Cardiac muscle cell (in vitro differentiated cells and primary cell): ENCODE results near the gene SPRYD3. TPM values are rescaled to one million over a fixed set of nuclear protein-coding genes. Genes with fewer than 3 reads are reported as not detected.

Experiments used
- DNase-seq, 2 donors: peaks; one replicate each; pipeline versions ENCODE4 v3.0.0 to v3.0.0-alpha.2; 2010 to 2017; ENCODE audit warnings: low read depth in 1 of 2, low spot score in 1 of 2
- H3K27ac ChIP-seq: fragments of 200-600 bp; sonication (generic); 2 replicates; pipeline ENCODE4 v1.5.1; 2016
- H3K27me3 ChIP-seq: fragments of 200-600 bp; sonication (generic); 2 replicates; pipeline ENCODE4 v1.6.0; 2016; ENCODE audit warnings: control low read depth
- H3K36me3 ChIP-seq: fragments of 200-600 bp; sonication (generic); 2 replicates; pipeline ENCODE4 v1.5.1; 2016; ENCODE audit warnings: control low read depth
- H3K4me1 ChIP-seq: fragments of 200-600 bp; sonication (generic); 2 replicates; pipeline ENCODE4 v1.8.1; 2017; ENCODE audit warnings: low read depth, mild to moderate bottlenecking, mixed run types
- H3K4me3 ChIP-seq: fragments of 200-600 bp; sonication (generic); 2 replicates; pipeline ENCODE4 v1.5.1; 2016; ENCODE audit warnings: mild to moderate bottlenecking
- H3K9me3 ChIP-seq: fragments of 200-600 bp; sonication (generic); 2 replicates; pipeline ENCODE4 v1.5.1; 2017; ENCODE audit warnings: low read depth, mild to moderate bottlenecking, control low read depth
- polyA plus RNA-seq: library from polyadenylated mRNA; unstranded; fragments of >200 nt; fragmentation: Nextera tagmentation; extraction: Ambion mirVana; gene quantifications from 2 replicates; pipeline ENCODE4 v1.2.1, GENCODE V29; 2016
- total RNA-seq: library from RNA; depleted of rRNA; stranded (reverse); fragments of >200 nt; gene quantifications from 2 replicates; pipeline ENCODE4 v1.2.3, GENCODE V29; 2016
- TF ChIP-seq, protein P1 (sequence below): IDR thresholded peaks from 2 replicates; pipeline ENCODE4 v1.5.1; 2012; ENCODE audit warnings: low read depth, mild to moderate bottlenecking, low read length

Gene SPRYD3
- total and polyA plus RNA-seq, 2 experiments from 2014 or later: 14.8 to 17.6 TPM

GRCh38 chr12:53064613-53065436, 14.4 kb downstream of the SPRYD3 start:
- Histone ChIP-seq H3K4me1 (peaks cover 18% of the 10 kb centered on the region), H3K27ac (no peak overlapping the region), H3K36me3 (no peaks in the 10 kb centered on the region), H3K9me3 (no peaks in the 10 kb centered on the region), H3K27me3 (no peaks in the 10 kb centered on the region), H3K4me3 (no peak overlapping the region)
- DNase-seq: peak in 1 of 2 donors; percentile 16
- TF ChIP-seq, protein P1, sequence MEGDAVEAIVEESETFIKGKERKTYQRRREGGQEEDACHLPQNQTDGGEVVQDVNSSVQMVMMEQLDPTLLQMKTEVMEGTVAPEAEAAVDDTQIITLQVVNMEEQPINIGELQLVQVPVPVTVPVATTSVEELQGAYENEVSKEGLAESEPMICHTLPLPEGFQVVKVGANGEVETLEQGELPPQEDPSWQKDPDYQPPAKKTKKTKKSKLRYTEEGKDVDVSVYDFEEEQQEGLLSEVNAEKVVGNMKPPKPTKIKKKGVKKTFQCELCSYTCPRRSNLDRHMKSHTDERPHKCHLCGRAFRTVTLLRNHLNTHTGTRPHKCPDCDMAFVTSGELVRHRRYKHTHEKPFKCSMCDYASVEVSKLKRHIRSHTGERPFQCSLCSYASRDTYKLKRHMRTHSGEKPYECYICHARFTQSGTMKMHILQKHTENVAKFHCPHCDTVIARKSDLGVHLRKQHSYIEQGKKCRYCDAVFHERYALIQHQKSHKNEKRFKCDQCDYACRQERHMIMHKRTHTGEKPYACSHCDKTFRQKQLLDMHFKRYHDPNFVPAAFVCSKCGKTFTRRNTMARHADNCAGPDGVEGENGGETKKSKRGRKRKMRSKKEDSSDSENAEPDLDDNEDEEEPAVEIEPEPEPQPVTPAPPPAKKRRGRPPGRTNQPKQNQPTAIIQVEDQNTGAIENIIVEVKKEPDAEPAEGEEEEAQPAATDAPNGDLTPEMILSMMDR: no peak

GRCh38 chr12:53063708-53064612, 15.2 kb downstream of the SPRYD3 start:
- H3K4me3 ChIP-seq: no peak overlapping the region
- DNase-seq: peak in 1 of 2 donors; percentile 79
- no peaks in the 10 kb centered on the region for H3K9me3 ChIP-seq
- H3K27me3 ChIP-seq: no peaks in the 10 kb centered on the region
- peaks cover 13% of the 10 kb centered on the region for H3K4me1 ChIP-seq
- no peak overlapping the region for H3K27ac ChIP-seq
- TF ChIP-seq, protein P1: no peak
- no peaks in the 10 kb centered on the region for H3K36me3 ChIP-seq

DNA sequence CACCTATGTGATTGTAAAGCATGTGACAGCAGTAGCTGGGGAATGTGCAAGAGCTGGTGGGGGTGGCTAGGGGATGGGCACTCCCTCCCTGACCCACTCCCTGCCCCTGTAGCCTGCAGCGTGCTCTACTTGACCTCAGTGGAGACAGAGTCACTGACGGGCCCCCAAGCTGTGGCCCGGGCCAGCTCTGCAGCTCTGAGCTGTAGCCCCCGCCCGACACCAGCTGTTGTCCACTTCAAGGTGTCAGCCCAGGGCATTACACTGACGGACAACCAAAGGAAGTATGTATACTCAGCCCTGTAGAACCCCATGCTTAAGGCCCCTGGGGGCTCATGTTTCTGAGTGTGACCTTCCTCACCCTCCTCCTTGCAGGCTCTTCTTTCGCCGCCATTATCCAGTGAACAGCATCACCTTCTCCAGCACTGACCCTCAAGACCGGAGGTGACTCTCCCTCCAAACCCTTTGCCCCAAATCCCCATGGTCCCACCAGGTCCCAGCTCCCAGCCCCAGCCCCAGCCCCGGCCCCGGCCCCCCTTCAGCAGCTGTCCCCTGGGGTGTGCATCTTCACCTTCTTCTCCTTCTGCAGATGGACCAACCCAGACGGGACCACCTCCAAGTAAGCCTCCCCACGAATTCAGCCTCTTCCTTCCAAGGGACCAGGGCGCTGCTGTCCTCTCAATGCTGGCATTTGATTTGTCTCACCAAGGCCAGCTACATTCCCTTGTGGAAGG, 16.0 kb downstream of the SPRYD3 start:
- DNase-seq: peak in 1 of 2 donors; percentile 3
- Histone ChIP-seq H3K36me3 (no peaks in the 10 kb centered on the region), H3K9me3 (no peaks in the 10 kb centered on the region), H3K27ac (peak overlapping the region; percentile 43), H3K4me3 (no peak overlapping the region), H3K4me1 (peaks cover 13% of the 10 kb centered on the region), H3K27me3 (no peaks in the 10 kb centered on the region)
- TF ChIP-seq, protein P1: no peak

DNA sequence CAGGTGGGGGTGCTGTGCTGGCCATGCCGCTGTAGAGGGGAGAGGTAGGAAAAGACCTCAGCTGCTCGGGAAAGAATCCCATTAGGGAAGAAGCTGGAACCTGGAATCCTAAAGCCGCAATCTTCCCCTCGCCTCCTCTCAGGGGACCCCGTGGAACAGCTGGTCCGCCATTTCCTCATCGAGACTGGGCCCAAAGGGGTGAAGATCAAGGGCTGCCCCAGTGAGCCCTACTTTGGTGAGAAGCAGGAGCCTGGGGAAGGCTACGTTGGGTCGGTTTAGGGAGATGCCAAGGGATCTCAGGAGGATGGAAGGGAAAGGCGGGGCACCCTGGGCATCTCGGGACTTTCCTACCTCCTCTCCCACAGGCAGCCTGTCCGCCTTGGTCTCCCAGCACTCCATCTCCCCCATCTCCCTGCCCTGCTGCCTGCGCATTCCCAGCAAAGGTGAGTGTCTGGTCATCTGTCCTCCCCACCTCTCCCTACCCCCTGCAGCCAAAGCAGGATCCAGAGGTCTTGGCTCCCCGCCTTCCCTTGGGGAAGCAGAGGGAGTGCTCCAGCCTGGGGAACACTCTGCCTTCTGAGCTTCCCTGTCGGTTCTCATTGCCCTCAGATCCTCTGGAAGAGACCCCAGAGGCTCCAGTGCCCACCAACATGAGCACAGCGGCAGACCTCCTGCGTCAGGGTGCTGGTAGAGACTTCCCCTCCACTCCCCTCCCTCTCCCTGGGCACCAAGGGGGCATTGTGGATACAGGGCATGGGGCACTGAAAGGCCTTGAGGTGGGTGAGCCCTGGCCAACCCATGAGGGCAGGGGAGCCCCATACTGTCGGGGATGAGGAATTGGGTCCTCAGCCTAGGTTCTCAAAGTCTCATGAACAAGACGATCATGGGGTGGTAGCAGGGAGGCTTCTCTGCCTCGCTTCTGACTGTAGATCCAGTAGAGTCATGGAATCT, 16.9 kb downstream of the SPRYD3 start:
- no peaks in the 10 kb centered on the region for H3K27me3 ChIP-seq
- H3K36me3 ChIP-seq: no peaks in the 10 kb centered on the region
- peaks cover 13% of the 10 kb centered on the region for H3K4me1 ChIP-seq
- DNase-seq: no peak
- no peaks in the 10 kb centered on the region for H3K9me3 ChIP-seq
- no peak overlapping the region for H3K4me3 ChIP-seq
- TF ChIP-seq, protein P1: no peak
- H3K27ac ChIP-seq: peak overlapping the region; percentile 43
